ENCODE results near the gene IDH3G. TPM values are rescaled to one million over a fixed set of nuclear protein-coding genes. Genes with fewer than 3 reads are reported as not detected.
A peak's percentile ranks its signal among the peaks of the same experiment; 100 is the strongest.

The IDH3G gene
- total and polyA plus RNA-seq, 2 experiments from 2014 or later: 41.4 to 49.0 TPM

- TF ChIP-seq, protein P1, sequence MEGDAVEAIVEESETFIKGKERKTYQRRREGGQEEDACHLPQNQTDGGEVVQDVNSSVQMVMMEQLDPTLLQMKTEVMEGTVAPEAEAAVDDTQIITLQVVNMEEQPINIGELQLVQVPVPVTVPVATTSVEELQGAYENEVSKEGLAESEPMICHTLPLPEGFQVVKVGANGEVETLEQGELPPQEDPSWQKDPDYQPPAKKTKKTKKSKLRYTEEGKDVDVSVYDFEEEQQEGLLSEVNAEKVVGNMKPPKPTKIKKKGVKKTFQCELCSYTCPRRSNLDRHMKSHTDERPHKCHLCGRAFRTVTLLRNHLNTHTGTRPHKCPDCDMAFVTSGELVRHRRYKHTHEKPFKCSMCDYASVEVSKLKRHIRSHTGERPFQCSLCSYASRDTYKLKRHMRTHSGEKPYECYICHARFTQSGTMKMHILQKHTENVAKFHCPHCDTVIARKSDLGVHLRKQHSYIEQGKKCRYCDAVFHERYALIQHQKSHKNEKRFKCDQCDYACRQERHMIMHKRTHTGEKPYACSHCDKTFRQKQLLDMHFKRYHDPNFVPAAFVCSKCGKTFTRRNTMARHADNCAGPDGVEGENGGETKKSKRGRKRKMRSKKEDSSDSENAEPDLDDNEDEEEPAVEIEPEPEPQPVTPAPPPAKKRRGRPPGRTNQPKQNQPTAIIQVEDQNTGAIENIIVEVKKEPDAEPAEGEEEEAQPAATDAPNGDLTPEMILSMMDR (conservative IDR thresholded peaks at IDR 0.05; ENCODE audit: low read depth in 2 of 2): no peak
- TF ChIP-seq, protein P2, sequence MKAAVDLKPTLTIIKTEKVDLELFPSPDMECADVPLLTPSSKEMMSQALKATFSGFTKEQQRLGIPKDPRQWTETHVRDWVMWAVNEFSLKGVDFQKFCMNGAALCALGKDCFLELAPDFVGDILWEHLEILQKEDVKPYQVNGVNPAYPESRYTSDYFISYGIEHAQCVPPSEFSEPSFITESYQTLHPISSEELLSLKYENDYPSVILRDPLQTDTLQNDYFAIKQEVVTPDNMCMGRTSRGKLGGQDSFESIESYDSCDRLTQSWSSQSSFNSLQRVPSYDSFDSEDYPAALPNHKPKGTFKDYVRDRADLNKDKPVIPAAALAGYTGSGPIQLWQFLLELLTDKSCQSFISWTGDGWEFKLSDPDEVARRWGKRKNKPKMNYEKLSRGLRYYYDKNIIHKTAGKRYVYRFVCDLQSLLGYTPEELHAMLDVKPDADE (IDR thresholded peaks at IDR 0.05): no peak
- TF ChIP-seq STAT1 (IDR thresholded peaks at IDR 0.05; ENCODE audit: unreplicated experiment): no peak
Measured at GRCh38 chrX:153797415-153798015, 3.3 kb upstream of the IDH3G start (continued).

- Histone ChIP-seq H3K4me1 (ENCODE audit: insufficient read depth) (no peaks in the 10 kb centered on the region), H3K9me2 (ENCODE audit: insufficient read depth) (no peaks in the 10 kb centered on the region), H4K20me1 (replicated peaks; ENCODE audit: insufficient read depth) (0 out of 2 replicates have a peak, but pooled peaks cover 3% of the 10 kb centered on the region), H3K27me3 (ENCODE audit: insufficient read depth) (no peaks in the 10 kb centered on the region), H3K79me2 (replicated peaks; ENCODE audit: insufficient read depth) (peaks cover 36% of the 10 kb centered on the region), H2AFZ (no peak overlapping the region), H3K36me3 (ENCODE audit: insufficient read depth) (no peaks in the 10 kb centered on the region), H3K27ac (ENCODE audit: low read depth) (no peak overlapping the region), H3K4me2 (peak overlapping the region; percentile 84), H3F3A (replicated peaks; ENCODE audit: low read depth) (no peaks in the 10 kb centered on the region), H3K4me3 (peak overlapping the region; percentile 77)
- Mint-ChIP-seq H3K4me3 (peak overlapping the region; percentile 92), H3K9me3 (no peaks in the 10 kb centered on the region), H3K27me3 (ENCODE audit: insufficient read depth, low read depth, poor library complexity) (peaks cover 8% of the 10 kb centered on the region), H3K36me3 (ENCODE audit: low read depth) (peaks cover 25% of the 10 kb centered on the region), H3K4me1 (peaks cover 17% of the 10 kb centered on the region), H3K27ac (peak overlapping the region; percentile 11; the same call in 1 of the 2 replicates)
- DNase-seq (ENCODE audit: low spot score) (no peak), ATAC-seq (peak; percentile 6)
- TF ChIP-seq STAT1 (IDR thresholded peaks at IDR 0.05; ENCODE audit: unreplicated experiment): no peak
- TF ChIP-seq ZNF331 (CRISPR knock-in tag; IDR thresholded peaks at IDR 0.05; ENCODE audit: low read depth): no peak
- no peak for TF ChIP-seq CREB1 (CRISPR knock-in tag; IDR thresholded peaks at IDR 0.05; ENCODE audit: low read depth)
Measured at GRCh38 chrX:153794897-153795816, 982 bp upstream of the IDH3G start.

GRCh38 chrX:153793291-153793690 is 884 bp downstream of the IDH3G start:
- Histone ChIP-seq H4K20me1 (replicated peaks; ENCODE audit: insufficient read depth) (0 out of 2 replicates have a peak, but pooled peaks cover 3% of the 10 kb centered on the region), H3K27ac (ENCODE audit: low read depth) (no peak overlapping the region), H3K27me3 (ENCODE audit: insufficient read depth) (no peaks in the 10 kb centered on the region), H3K4me1 (ENCODE audit: insufficient read depth) (no peaks in the 10 kb centered on the region), H3K36me3 (ENCODE audit: insufficient read depth) (no peaks in the 10 kb centered on the region), H3K79me2 (replicated peaks; ENCODE audit: insufficient read depth) (peaks cover 36% of the 10 kb centered on the region), H2AFZ (no peak overlapping the region), H3F3A (replicated peaks; ENCODE audit: low read depth) (no peaks in the 10 kb centered on the region), H3K9me2 (ENCODE audit: insufficient read depth) (no peaks in the 10 kb centered on the region), H3K4me2 (peak overlapping the region; percentile 95), H3K4me3 (peak overlapping the region; percentile 77)
- Mint-ChIP-seq H3K4me3 (peak overlapping the region; percentile 92), H3K27ac (no peak overlapping the region; the same call in 1 of the 2 replicates), H3K27me3 (ENCODE audit: insufficient read depth, low read depth, poor library complexity) (peaks cover 4% of the 10 kb centered on the region), H3K36me3 (ENCODE audit: low read depth) (peaks cover 22% of the 10 kb centered on the region), H3K4me1 (peaks cover 17% of the 10 kb centered on the region), H3K9me3 (no peaks in the 10 kb centered on the region)
- no peak for ATAC-seq
- no peak for DNase-seq (ENCODE audit: low spot score)
- no peak for TF ChIP-seq EZH2phosphoT487 (IDR thresholded peaks at IDR 0.05; ENCODE audit: unreplicated experiment)
- no peak for TF ChIP-seq JUNB (IDR thresholded peaks at IDR 0.05; ENCODE audit: unreplicated experiment)
- TF ChIP-seq, protein P2 (IDR thresholded peaks at IDR 0.05): no peak
